Lung (tissue), 12 donors: ENCODE results near the gene KCNC3. TPM values are rescaled to one million over a fixed set of nuclear protein-coding genes. Genes with fewer than 3 reads are reported as not detected.

Experiments used
- ATAC-seq: fragments of 200-7000 bp; cut with Tn5 transposase; one replicate; pipeline ENCODE4 v1.9.1; 2020; ENCODE audit warnings: moderate number of reproducible peaks; ENCODE audit not compliant: insufficient read depth, low FRiP score
- DNase-seq, 3 donors: peaks; one replicate each; pipeline ENCODE4 v3.0.0-alpha.2; 2013 to 2017
- H3K27ac ChIP-seq, 2 donors: one replicate each; pipeline ENCODE4 v1.5.1; 2013; ENCODE audit warnings: mild to moderate bottlenecking in 2 of 2, moderate library complexity in 2 of 2, control low read depth in 1 of 2, inconsistent platforms in 1 of 2, low read depth in 1 of 2, low read length in 1 of 2
- H3K27me3 ChIP-seq, 3 donors: one replicate each; pipeline ENCODE4 v1.5.1; 2013; ENCODE audit warnings: low read length in 2 of 3; ENCODE audit not compliant: control insufficient read depth in 3 of 3, insufficient read depth in 3 of 3
- H3K36me3 ChIP-seq, 4 donors: one replicate each; pipeline ENCODE4 v1.5.1; 2013; ENCODE audit warnings: low read length in 4 of 4, mild to moderate bottlenecking in 1 of 4, moderate library complexity in 1 of 4; ENCODE audit not compliant: control insufficient read depth in 4 of 4, insufficient read depth in 4 of 4
- H3K4me1 ChIP-seq, 5 donors: one replicate each; pipeline ENCODE4 v1.5.1; 2013; ENCODE audit warnings: low read length in 5 of 5, mild to moderate bottlenecking in 2 of 5, moderate library complexity in 1 of 5; ENCODE audit not compliant: control insufficient read depth in 5 of 5, insufficient read depth in 5 of 5
- H3K4me3 ChIP-seq: one replicate; pipeline ENCODE4 v1.5.1; 2013; ENCODE audit warnings: mild to moderate bottlenecking, control low read depth, moderate library complexity
- H3K9ac ChIP-seq, 2 donors: one replicate each; pipeline ENCODE4 v1.5.1; 2013; ENCODE audit warnings: low read length in 2 of 2, control low read depth in 1 of 2; ENCODE audit not compliant: insufficient read depth in 1 of 2
- H3K9me3 ChIP-seq, 4 donors: one replicate each; pipeline ENCODE4 v1.5.1; 2013; ENCODE audit warnings: low read length in 3 of 4, mild to moderate bottlenecking in 1 of 4, moderate library complexity in 1 of 4; ENCODE audit not compliant: control insufficient read depth in 4 of 4, insufficient read depth in 3 of 4
- WGBS, 2 donors: extraction: QIAGEN DNeasy Blood & Tissue Kit; methylation state at CpG; one replicate each; pipeline ENCODE4 v1.1.7; 2013; 5-methylcytosine and 5-hydroxymethylcytosine counted together
- polyA plus RNA-seq, 2 donors: library from polyadenylated mRNA; stranded (reverse); fragments of 200-250 nt; gene quantifications; one replicate each; pipeline ENCODE4 v1.2.1, GENCODE V29; 2013
- total RNA-seq, 2 donors: library from RNA; depleted of rRNA in 1 of 2; stranded (reverse); fragments of >200 nt in 1 of 2; gene quantifications; one replicate each; pipeline ENCODE4 v1.2.1, GENCODE V29; 2014 to 2021
- TF ChIP-seq, protein P1 (sequence below): IDR thresholded peaks from 2 replicates; pipeline ENCODE4 v1.5.1; 2012; ENCODE audit warnings: mild to moderate bottlenecking; ENCODE audit errors: control extremely low read depth, extremely low read depth
- donor health status: control.
- donor health status: control.
- donor health status: Bipolar disorder and iron deficiency.
- donor health status: healthy.
- donor health status: DM: yes; HTN: yes; CAD: no.

KCNC3 gene
- total and polyA plus RNA-seq, 4 donors: 2.6 to 13.2 (median 5.2) TPM

DNA sequence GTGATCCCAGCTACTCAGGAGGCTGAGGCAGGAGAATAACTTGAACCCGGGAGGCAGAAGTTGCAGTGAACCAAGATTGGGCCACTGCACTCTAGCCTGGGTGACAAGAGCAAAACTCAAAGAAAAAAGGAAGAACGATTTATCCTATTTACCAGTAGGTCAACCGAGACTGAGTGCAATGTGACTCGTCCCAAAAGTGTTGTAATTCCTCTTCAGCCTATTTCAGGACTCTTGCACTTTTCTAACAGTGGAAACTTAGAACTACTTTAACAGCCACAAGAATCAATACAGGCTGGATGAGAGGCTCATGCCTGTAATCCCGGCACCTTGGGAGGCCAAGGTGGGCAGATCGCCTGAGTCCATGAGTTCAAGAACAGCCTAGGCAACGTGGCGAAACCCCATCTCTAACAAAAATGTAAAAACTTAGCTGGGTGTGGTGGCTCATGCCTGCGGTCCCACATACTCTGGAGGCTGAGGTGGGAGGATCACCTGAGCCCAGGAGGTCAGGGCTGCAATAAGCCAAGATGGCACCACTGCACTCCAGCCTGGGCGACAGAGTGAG is 42.8 kb upstream of the KCNC3 start:
- TF ChIP-seq, protein P1, sequence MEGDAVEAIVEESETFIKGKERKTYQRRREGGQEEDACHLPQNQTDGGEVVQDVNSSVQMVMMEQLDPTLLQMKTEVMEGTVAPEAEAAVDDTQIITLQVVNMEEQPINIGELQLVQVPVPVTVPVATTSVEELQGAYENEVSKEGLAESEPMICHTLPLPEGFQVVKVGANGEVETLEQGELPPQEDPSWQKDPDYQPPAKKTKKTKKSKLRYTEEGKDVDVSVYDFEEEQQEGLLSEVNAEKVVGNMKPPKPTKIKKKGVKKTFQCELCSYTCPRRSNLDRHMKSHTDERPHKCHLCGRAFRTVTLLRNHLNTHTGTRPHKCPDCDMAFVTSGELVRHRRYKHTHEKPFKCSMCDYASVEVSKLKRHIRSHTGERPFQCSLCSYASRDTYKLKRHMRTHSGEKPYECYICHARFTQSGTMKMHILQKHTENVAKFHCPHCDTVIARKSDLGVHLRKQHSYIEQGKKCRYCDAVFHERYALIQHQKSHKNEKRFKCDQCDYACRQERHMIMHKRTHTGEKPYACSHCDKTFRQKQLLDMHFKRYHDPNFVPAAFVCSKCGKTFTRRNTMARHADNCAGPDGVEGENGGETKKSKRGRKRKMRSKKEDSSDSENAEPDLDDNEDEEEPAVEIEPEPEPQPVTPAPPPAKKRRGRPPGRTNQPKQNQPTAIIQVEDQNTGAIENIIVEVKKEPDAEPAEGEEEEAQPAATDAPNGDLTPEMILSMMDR: no peak
- no peak for ATAC-seq
- no peak overlapping the region for H3K9ac ChIP-seq
- no peaks in the 10 kb centered on the region for H3K36me3 ChIP-seq
- no peak for DNase-seq
- no peak overlapping the region for H3K4me3 ChIP-seq
- no peaks in the 10 kb centered on the region for H3K27me3 ChIP-seq
- H3K4me1 ChIP-seq: peaks cover 0 to 10% (median 2%) of the 10 kb centered on the region in 5 donors
- WGBS, 2 donors: 58 to 59% methylated on average over 10 of the region's 10 CpGs
- peak overlapping the region in 1 of 2 donors; percentile 72 for H3K27ac ChIP-seq
- H3K9me3 ChIP-seq: no peaks in the 10 kb centered on the region

DNA sequence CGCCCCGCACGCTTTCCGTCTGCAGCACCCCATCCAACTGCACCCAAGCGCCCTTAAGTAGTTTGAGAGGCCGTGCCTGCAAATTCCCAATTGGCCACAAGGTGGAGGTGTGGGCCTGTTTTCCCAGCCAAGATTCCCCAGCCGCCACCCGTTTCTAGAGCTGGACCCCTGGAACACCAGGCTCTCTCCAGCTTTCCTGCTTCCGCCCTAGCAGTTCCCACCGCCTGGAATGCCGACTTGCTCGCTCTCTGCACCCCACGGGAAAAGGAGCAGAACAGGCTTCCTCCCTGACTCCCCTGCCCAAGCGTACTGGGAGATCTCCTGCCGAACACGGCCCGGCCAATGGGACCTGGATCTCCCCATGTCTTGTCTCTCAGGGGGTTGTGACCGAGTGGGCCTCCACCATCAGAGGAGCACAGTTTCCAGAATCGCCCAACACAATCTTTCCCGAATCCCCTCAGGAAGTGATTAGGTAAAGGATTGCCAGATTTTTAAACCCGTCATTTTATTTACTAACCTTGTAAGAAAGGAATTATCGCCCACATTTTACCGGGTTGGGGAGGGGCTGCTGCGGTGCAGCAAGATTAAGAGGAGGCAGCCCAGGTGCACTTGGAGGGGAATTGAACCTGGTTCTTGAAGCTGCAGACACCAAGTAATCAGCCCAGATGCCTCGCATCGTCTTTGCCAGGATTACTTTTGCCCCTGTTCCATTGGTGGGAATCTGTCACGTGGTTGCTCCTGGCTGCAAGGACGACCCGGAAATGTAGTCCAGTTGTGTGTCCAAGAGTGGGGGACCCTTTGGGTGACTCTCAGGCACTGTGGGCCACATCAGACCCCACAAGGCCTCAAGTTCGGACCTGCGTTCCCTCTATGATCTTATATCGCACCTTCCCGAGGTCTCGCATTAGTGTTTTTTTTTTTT is 39.7 kb upstream of the KCNC3 start:
- peaks cover 0 to 10% (median 2%) of the 10 kb centered on the region in 5 donors for H3K4me1 ChIP-seq
- H3K27me3 ChIP-seq: no peaks in the 10 kb centered on the region
- ATAC-seq (peak; percentile 79), DNase-seq (peak; percentile 89 to 96 (median 90))
- TF ChIP-seq, protein P1: peak; percentile 74
- peak overlapping the region; percentile 59 to 95 for H3K27ac ChIP-seq
- H3K36me3 ChIP-seq: no peaks in the 10 kb centered on the region
- peak overlapping the region in 1 of 2 donors; percentile 85 for H3K9ac ChIP-seq
- no peaks in the 10 kb centered on the region for H3K9me3 ChIP-seq
- peak overlapping the region; percentile 60 for H3K4me3 ChIP-seq
- 7 to 14% methylated on average over 34 of the region's 34 CpGs for WGBS, 2 donors

DNA sequence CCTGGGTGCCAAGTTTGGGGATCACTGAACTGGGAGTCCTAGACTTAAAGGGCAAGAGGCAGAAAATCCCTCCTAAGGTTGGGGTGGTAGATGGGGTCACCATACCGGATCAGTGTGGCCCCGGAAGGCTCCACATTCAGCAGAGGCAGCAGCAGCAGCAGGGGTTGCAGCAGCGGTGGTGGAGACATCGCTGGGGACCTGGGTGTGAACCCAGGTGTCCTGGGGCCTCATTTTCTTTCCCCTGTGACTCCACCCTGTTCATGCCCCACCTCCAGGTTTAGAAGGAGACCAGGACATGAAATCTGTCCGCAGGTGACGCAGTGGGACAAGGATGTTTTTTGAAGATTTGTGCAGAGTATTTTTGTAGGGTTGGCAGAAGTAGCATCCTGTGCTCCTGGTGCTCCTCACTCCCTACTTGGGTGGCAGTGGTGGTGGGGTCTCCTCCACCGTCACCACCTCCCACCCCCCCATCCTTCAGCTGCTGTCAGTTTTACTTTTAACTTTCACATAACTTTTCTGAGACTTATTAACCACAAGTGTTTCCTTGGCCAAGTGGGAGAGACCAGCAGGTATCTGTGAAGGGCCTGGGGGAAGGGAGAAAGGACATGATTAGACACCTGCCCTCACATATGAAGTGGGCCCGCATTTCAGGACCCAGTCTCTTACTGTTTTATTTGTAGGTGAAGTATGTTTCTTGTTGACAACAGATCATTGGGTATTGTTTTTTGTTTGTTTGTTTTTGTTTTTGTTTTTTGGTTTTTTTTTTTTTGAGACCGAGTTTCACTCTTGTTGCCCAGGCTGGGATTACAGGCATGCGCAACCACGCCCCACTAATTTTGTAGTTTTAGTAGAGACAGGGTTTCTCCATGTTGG is 36.5 kb upstream of the KCNC3 start, which contains the start of gene NAPSA:
TSS of gene NAPSA (minus strand) at position 206 of the 873 bp plus-strand sequence. CDS start at position 188, 18 bp downstream.
- Histone ChIP-seq H3K9ac (no peak within 1 kb of the TSS), H3K4me3 (no peak within 1 kb of the TSS), H3K36me3 (peaks cover 0 to 2% (median 0%) of the 10 kb centered on the region in 4 donors), H3K4me1 (peaks cover 0 to 10% (median 4%) of the 10 kb centered on the region in 5 donors), H3K27ac (peak within 1 kb of the TSS in 1 of 2 donors; percentile 62), H3K9me3 (no peaks in the 10 kb centered on the region), H3K27me3 (no peaks in the 10 kb centered on the region)
- DNase-seq (peak in 2 of 3 donors; percentile 38 to 71), ATAC-seq (no peak)
- WGBS, 2 donors: 65 to 80% methylated on average over 11 of the region's 11 CpGs
- TF ChIP-seq, protein P1: no peak
